Naive B cell (primary cell): ENCODE results near the gene DDX10. TPM values are rescaled to one million over a fixed set of nuclear protein-coding genes. Genes with fewer than 3 reads are reported as not detected.
A peak's percentile ranks its signal among the peaks of the same experiment; 100 is the strongest.

Source experiments
- ATAC-seq, 2 donors: fragments of 150-1000 bp; cut with Tn5 transposase; 2 replicates each; pipeline ENCODE4 v1.10.0; 2021; ENCODE audit warnings: low read depth in 2 of 2, mild to moderate bottlenecking in 2 of 2, moderate library complexity in 2 of 2
- DNase-seq: peaks from one replicate; pipeline ENCODE4 v3.0.0; 2022
- H3K27ac Mint-ChIP-seq, 6 donors: one replicate each; pipeline ENCODE4 v1.8.0; 2020 to 2022; ENCODE audit warnings: mild to moderate bottlenecking in 6 of 6, mixed read lengths in 6 of 6, moderate library complexity in 5 of 6, inconsistent platforms in 2 of 6
- H3K27me3 Mint-ChIP-seq, 3 donors: one replicate each; pipeline ENCODE4 v1.8.0; 2021 to 2022; ENCODE audit warnings: mixed read lengths in 3 of 3, mild to moderate bottlenecking in 1 of 3
- H3K36me3 Mint-ChIP-seq, 2 donors: one replicate each; pipeline ENCODE4 v1.8.0; 2020 to 2022; ENCODE audit warnings: mixed read lengths in 2 of 2, inconsistent platforms in 1 of 2, mild to moderate bottlenecking in 1 of 2
- H3K4me1 Mint-ChIP-seq, 3 donors: one replicate each; pipeline ENCODE4 v1.8.0; 2020 to 2022; ENCODE audit warnings: mixed read lengths in 3 of 3, inconsistent platforms in 1 of 3, mild to moderate bottlenecking in 1 of 3, moderate library complexity in 1 of 3
- H3K4me3 Mint-ChIP-seq, 8 donors: one replicate each; pipeline ENCODE4 v1.8.0; 2020 to 2022; ENCODE audit warnings: mild to moderate bottlenecking in 8 of 8, mixed read lengths in 8 of 8, moderate library complexity in 8 of 8, inconsistent platforms in 2 of 8
- H3K9me3 Mint-ChIP-seq, 7 donors: one replicate each; pipeline ENCODE4 v1.8.0; 2020 to 2022; ENCODE audit warnings: mixed read lengths in 7 of 7, mild to moderate bottlenecking in 5 of 7, inconsistent platforms in 2 of 7, moderate library complexity in 1 of 7
- polyA plus RNA-seq, 6 donors: library from polyadenylated mRNA; unstranded; fragments of 300-500 nt; fragmentation: Illumina TruSeq; gene quantifications; one replicate each; pipeline ENCODE4 v1.2.3, GENCODE V29; 2021; ENCODE audit warnings: low read depth in 6 of 6

Gene DDX10
- polyA plus RNA-seq, 6 donors from 2014 or later, result 14.0 to 24.2 (median 18.9) TPM

DNA sequence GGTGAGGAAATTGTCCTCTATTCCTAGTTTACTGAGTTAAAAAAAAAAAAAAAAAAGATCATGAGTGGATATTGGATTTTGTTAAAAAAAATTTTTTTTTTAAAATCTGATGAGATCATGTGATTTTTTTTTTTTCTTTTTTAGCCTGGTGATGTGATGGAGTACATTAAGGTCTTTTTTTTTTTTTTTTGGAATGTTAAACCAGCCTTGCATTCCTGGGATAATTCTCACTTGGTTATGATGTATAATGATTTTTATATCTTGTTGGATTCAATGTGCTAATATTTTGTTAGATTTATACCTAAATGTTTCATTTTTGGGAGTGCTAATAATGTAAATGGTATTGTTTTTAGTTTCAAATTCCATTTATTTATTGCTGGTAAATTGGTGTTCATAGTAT lies 43.3 kb downstream of the DDX10 start:
- Mint-ChIP-seq H3K9me3 (peaks cover 0 to 26% (median 19%) of the 10 kb centered on the region in 7 donors), H3K36me3 (peaks cover 65 to 81% of the 10 kb centered on the region in 2 donors), H3K27ac (no peak overlapping the region), H3K27me3 (no peaks in the 10 kb centered on the region), H3K4me1 (peaks cover 4 to 15% (median 4%) of the 10 kb centered on the region in 3 donors), H3K4me3 (no peak overlapping the region)
- no peak for ATAC-seq
- no peak for DNase-seq

GRCh38 chr11:108709741-108710140 lies 44.9 kb downstream of the DDX10 start:
- no peak overlapping the region for H3K4me3 Mint-ChIP-seq
- H3K9me3 Mint-ChIP-seq, result peaks cover 0 to 26% (median 19%) of the 10 kb centered on the region in 7 donors
- no peaks in the 10 kb centered on the region for H3K27me3 Mint-ChIP-seq
- H3K27ac Mint-ChIP-seq, result peak overlapping the region in 2 of 6 donors; percentile 2 to 24
- ATAC-seq (no peak), DNase-seq (no peak)
- peaks cover 4 to 21% (median 6%) of the 10 kb centered on the region in 3 donors for H3K4me1 Mint-ChIP-seq
- peaks cover 59 to 73% of the 10 kb centered on the region in 2 donors for H3K36me3 Mint-ChIP-seq

DNA sequence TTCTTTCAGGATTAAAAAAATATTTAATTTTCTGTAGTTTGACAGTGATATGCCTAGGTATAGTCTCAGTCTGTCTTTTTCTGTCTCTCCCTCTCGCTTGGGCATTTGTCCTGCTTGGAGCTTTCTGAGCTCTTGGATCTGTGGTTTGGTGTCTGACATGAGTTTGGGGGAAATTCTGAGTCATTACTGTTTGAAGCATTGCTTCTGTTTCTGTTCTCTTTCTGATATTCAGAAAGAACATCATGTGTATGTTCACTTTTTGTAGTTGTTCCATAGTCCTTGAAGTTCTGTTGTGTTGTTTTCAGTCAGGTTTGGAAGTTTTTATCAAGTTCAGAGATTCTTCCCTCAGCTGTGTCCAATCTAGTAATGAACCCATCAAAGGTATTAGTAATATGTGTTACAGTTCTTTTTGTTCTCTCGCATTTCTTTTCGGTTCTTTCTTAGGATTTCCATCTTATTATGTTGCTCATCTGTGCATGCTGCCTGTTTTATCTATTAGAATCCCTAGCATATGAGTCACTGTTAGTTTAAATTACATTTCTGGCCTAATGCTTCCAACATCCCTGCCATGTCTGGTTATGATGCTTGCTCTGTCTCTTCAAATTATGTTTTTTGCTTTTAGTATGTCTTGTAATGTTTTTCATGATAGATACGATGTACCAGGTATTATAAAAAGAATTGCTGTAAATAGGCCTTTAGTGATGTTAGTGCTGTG lies 48.4 kb downstream of the DDX10 start:
- peak overlapping the region in 2 of 6 donors; percentile 26 to 34 for H3K27ac Mint-ChIP-seq
- DNase-seq, result no peak
- H3K36me3 Mint-ChIP-seq, result peaks cover 42 to 57% of the 10 kb centered on the region in 2 donors
- peaks cover 4 to 21% (median 10%) of the 10 kb centered on the region in 3 donors for H3K4me1 Mint-ChIP-seq
- ATAC-seq, result no peak
- H3K4me3 Mint-ChIP-seq, result no peak overlapping the region
- peaks cover 0 to 19% (median 10%) of the 10 kb centered on the region in 7 donors for H3K9me3 Mint-ChIP-seq
- H3K27me3 Mint-ChIP-seq, result no peaks in the 10 kb centered on the region

GRCh38 chr11:108715239-108715638 lies 50.4 kb downstream of the DDX10 start:
- ATAC-seq, result no peak
- peaks cover 4 to 16% (median 10%) of the 10 kb centered on the region in 3 donors for H3K4me1 Mint-ChIP-seq
- peaks cover 33 to 44% of the 10 kb centered on the region in 2 donors for H3K36me3 Mint-ChIP-seq
- no peak overlapping the region for H3K4me3 Mint-ChIP-seq
- H3K9me3 Mint-ChIP-seq, result peaks cover 0 to 3% (median 0%) of the 10 kb centered on the region in 7 donors
- H3K27ac Mint-ChIP-seq, result peak overlapping the region in 1 of 6 donors; percentile 84
- no peak for DNase-seq
- no peaks in the 10 kb centered on the region for H3K27me3 Mint-ChIP-seq

- H3K27me3 Mint-ChIP-seq, result no peaks in the 10 kb centered on the region
- H3K4me3 Mint-ChIP-seq, result no peak overlapping the region
- no peak for ATAC-seq
- peak overlapping the region in 2 of 6 donors; percentile 35 to 39 for H3K27ac Mint-ChIP-seq
- H3K36me3 Mint-ChIP-seq, result peaks cover 29 to 41% of the 10 kb centered on the region in 2 donors
- no peak for DNase-seq
- peaks cover 0 to 4% (median 3%) of the 10 kb centered on the region in 3 donors for H3K4me1 Mint-ChIP-seq
- H3K9me3 Mint-ChIP-seq, result no peaks in the 10 kb centered on the region
Measured at GRCh38 chr11:108718466-108718865, 53.6 kb downstream of the DDX10 start.

- Mint-ChIP-seq H3K27me3 (no peaks in the 10 kb centered on the region), H3K4me1 (peaks cover 4 to 19% (median 7%) of the 10 kb centered on the region in 3 donors), H3K4me3 (no peak overlapping the region), H3K36me3 (peaks cover 28 to 43% of the 10 kb centered on the region in 2 donors), H3K27ac (no peak overlapping the region), H3K9me3 (peaks cover 0 to 9% (median 5%) of the 10 kb centered on the region in 7 donors)
- ATAC-seq, result no peak
- DNase-seq, result no peak
Measured at GRCh38 chr11:108724974-108725689, 60.3 kb downstream of the DDX10 start.

DNA sequence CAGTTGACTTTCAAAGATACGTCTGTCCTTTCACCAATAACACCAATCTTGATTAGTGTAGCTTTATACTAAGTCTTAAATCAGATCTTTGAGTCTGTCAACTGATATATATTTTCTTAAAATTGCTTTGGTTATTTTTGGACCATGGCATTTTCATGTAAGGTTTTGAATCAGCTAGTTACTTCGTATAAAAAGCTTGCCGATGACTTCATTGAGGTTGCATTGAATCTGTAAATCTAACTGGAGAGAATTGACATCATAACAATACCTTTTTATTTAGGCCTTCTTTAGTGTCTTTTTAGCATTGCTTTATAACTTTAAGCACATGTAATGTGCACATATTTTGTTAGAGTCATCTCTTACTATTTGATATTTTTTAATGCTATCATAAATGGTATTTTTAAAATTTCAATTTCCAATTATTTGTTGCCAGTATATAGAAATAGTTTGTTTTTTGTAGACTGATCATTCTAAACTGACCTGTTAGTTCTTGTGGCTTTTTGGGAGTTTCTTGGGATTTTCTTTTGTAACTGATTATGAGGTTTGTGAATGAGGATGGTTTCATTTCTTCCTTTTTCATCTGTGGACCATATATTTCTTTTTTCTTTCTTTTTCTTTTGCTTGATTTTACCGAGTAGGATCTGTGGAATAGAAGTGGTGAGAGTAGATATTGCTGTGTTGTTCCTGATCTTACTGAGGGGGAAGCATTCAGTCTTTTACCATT lies 61.4 kb downstream of the DDX10 start:
- Mint-ChIP-seq H3K4me1 (peaks cover 4 to 20% (median 7%) of the 10 kb centered on the region in 3 donors), H3K4me3 (no peak overlapping the region), H3K9me3 (peaks cover 0 to 9% (median 5%) of the 10 kb centered on the region in 7 donors), H3K36me3 (peaks cover 23 to 39% of the 10 kb centered on the region in 2 donors), H3K27me3 (no peaks in the 10 kb centered on the region), H3K27ac (peak overlapping the region in 2 of 6 donors; percentile 4 to 44)
- DNase-seq (no peak), ATAC-seq (no peak)

- H3K27me3 Mint-ChIP-seq, result no peaks in the 10 kb centered on the region
- peaks cover 0 to 9% (median 5%) of the 10 kb centered on the region in 7 donors for H3K9me3 Mint-ChIP-seq
- H3K36me3 Mint-ChIP-seq, result peaks cover 36 to 40% of the 10 kb centered on the region in 2 donors
- ATAC-seq (no peak), DNase-seq (no peak)
- H3K4me1 Mint-ChIP-seq, result peaks cover 8 to 25% (median 12%) of the 10 kb centered on the region in 3 donors
- no peak overlapping the region for H3K4me3 Mint-ChIP-seq
- H3K27ac Mint-ChIP-seq, result no peak overlapping the region
Measured at GRCh38 chr11:108727665-108728064, 62.8 kb downstream of the DDX10 start.

DNA sequence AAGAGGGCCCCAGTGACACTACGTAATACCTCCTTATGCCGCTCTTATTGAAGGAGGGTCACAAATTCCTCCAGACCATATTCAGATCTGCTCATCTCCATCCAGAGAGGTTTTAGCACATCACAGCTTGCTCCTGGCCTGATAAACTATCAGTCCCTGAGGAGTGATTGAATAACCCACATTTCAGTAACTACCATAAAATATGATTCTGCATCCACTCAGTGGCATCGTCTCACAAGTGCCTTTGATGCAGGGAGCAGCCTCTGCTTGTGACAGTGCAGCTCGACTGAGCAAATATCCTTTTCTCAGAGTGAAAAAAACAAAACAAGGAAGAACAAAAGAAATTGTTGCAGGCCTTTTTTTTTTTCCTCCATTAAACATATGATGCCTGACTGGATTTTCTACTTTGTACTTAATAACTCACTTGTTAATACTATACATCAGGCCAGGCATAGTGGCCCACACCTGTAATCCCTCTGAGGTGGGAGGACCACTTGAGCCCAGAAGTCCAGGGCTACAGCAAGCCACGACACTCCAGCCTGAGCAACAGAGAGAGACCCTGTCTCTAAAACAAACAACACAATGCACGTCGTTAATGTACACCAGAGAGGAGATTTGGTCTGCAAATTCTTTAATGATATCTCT lies 64.5 kb downstream of the DDX10 start:
- peaks cover 27 to 28% of the 10 kb centered on the region in 2 donors for H3K36me3 Mint-ChIP-seq
- no peak for DNase-seq
- no peak for ATAC-seq
- H3K27ac Mint-ChIP-seq, result peak overlapping the region in 1 of 6 donors; percentile 76
- no peaks in the 10 kb centered on the region for H3K27me3 Mint-ChIP-seq
- H3K4me3 Mint-ChIP-seq, result no peak overlapping the region
- H3K9me3 Mint-ChIP-seq, result peaks cover 0 to 9% (median 5%) of the 10 kb centered on the region in 7 donors
- peaks cover 21 to 41% (median 27%) of the 10 kb centered on the region in 3 donors for H3K4me1 Mint-ChIP-seq

- Mint-ChIP-seq H3K4me3 (no peak overlapping the region), H3K36me3 (peaks cover 13 to 25% of the 10 kb centered on the region in 2 donors), H3K4me1 (peaks cover 21 to 43% (median 32%) of the 10 kb centered on the region in 3 donors), H3K27ac (peak overlapping the region in 2 of 6 donors; percentile 22 to 73), H3K27me3 (no peaks in the 10 kb centered on the region), H3K9me3 (no peaks in the 10 kb centered on the region)
- ATAC-seq (no peak), DNase-seq (no peak)
Measured at GRCh38 chr11:108732395-108732794, 67.5 kb downstream of the DDX10 start.

DNA sequence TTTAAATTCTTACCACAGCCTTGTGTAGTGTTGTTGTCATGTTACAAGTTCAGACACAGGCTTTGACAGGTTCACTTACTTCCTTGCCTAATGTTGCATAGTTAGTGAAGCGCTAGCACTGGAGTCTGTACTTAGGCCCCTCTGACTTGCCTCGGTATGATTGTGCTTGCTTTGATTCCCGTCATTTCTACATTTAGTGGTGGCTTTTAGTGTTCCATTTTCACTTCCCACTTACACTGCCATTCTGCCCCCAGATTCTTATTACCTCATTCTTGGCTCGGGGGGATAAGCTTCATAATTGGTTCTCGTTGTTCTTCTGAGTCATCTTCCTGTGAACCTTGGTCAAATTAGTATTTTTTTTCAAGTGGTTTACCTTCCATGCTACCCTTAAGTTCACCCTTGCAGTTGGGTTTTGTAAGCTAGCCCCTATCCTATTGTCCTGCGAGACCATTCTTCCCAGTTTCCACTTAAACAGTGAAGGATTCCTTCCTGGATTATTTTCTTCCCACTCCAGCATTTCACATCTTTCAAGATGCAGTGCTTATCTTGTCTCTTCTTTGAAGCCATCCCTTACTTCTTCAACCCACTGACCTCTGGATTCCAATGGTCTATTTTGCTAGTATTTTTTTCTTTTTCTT lies 68.7 kb downstream of the DDX10 start:
- Mint-ChIP-seq H3K36me3 (peaks cover 13 to 25% of the 10 kb centered on the region in 2 donors), H3K4me1 (peaks cover 21 to 43% (median 29%) of the 10 kb centered on the region in 3 donors), H3K27me3 (no peaks in the 10 kb centered on the region), H3K27ac (peak overlapping the region; percentile 0 to 81 (median 33)), H3K9me3 (no peaks in the 10 kb centered on the region), H3K4me3 (peak overlapping the region in 1 of 8 donors; percentile 18)
- DNase-seq (no peak), ATAC-seq (peak; percentile 64 to 67)

DNA sequence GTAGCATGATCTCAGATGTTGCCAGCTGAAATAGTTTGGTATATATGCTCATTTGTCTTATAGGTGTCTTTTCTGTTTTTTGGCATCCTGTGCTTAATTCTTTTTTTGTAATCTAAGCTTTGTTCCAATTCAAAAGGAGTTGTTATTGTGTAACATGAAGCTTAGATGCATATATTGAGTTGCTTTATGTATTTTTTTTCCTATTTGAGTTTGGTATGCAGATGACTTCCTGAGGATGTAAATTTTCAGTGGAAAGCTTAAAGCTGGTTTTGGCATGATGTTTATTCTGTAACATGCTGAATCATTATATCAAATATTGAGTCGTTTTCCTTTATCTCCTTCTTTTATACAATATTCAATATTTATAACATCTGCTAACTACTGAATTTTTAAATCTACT lies 69.4 kb downstream of the DDX10 start:
- H3K36me3 Mint-ChIP-seq, result peaks cover 13 to 25% of the 10 kb centered on the region in 2 donors
- no peak overlapping the region for H3K4me3 Mint-ChIP-seq
- no peaks in the 10 kb centered on the region for H3K27me3 Mint-ChIP-seq
- DNase-seq (no peak), ATAC-seq (no peak)
- H3K9me3 Mint-ChIP-seq, result no peaks in the 10 kb centered on the region
- H3K27ac Mint-ChIP-seq, result peak overlapping the region in 2 of 6 donors; percentile 35 to 78
- peaks cover 21 to 37% (median 29%) of the 10 kb centered on the region in 3 donors for H3K4me1 Mint-ChIP-seq
